GM13977 (cell line): Measurements from ENCODE around the gene TOR3A.

Experiments used
- DNase-seq: peaks from one replicate; pipeline ENCODE4 v3.0.0; 2012; ENCODE audit warnings: low spot score
- in situ Hi-C: fragments of 300-500 bp; cut with MboI; formaldehyde crosslinking; loops from one replicate; pipeline ENCODE4 v1.12.0; 2022; ENCODE audit warnings: low sequenced_read_pairs, low pct_unique_long_range_greater_than_20kb, mixed read lengths, inconsistent platforms; ENCODE audit not compliant: unreplicated experiment
- TF ChIP-seq, protein P1 (sequence below): IDR thresholded peaks from 2 replicates; pipeline ENCODE4 v1.5.1; 2012; ENCODE audit warnings: mild to moderate bottlenecking, control low read depth; ENCODE audit not compliant: insufficient read depth; ENCODE audit errors: extremely low read depth, missing control alignments

The TOR3A gene

DNA sequence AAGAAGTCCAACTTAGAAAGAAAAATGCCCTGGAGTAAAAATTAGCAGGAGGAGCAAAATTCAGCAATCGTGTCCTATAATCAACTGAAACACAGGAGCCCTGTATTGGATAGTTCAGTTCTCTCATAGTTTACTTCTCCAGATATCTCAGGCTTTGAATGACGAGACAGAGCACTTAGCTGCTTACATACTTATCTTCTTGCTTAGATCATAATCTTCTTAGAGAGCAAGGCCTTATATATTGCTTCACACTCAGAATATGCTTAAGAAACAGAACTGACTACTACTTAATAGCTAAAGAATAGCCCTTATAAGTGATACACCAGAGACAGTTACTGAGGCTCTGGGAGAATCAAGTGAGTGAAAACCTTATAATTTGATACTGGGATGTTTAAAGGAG lies 38.9 kb downstream of the TOR3A start:
- in situ Hi-C loops, result no loop called here
- no peak for DNase-seq
- TF ChIP-seq, protein P1, sequence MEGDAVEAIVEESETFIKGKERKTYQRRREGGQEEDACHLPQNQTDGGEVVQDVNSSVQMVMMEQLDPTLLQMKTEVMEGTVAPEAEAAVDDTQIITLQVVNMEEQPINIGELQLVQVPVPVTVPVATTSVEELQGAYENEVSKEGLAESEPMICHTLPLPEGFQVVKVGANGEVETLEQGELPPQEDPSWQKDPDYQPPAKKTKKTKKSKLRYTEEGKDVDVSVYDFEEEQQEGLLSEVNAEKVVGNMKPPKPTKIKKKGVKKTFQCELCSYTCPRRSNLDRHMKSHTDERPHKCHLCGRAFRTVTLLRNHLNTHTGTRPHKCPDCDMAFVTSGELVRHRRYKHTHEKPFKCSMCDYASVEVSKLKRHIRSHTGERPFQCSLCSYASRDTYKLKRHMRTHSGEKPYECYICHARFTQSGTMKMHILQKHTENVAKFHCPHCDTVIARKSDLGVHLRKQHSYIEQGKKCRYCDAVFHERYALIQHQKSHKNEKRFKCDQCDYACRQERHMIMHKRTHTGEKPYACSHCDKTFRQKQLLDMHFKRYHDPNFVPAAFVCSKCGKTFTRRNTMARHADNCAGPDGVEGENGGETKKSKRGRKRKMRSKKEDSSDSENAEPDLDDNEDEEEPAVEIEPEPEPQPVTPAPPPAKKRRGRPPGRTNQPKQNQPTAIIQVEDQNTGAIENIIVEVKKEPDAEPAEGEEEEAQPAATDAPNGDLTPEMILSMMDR, result no peak

DNA sequence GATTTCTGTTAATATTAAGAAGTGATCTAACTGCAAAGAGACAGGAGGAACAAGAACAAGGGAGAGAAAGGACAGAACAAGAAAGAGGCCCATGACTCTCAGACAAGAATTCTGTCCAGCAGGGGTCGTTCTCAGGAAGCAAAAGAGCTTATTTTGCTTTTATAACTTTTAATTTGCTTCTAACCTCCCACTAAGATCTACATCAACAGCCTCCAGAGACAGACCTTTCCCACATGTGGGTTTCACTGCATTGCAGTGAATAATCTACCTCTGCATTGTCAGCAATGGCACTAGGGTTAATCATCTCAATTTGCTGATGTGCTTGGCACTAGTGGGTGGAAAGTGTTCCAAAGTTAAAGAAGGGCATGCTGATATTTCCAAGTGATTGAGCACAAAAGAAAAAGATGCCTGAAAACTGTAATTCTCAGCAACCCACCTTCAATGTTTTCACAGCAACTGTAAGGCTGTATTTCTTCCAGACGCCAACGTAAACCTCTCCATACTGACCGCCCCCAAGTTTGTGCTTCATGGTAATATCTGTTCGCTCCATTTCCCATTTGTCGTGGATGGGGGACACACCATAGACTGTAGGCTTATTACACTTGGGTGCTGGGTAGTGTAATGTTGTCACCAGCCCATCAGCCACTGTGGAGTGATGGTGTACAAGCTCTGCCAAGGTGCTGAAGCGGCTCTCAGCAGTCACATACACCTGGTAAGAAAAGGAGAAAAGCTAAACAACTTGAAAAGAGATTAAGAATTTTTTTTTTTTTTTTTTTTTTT lies 39.5 kb downstream of the TOR3A start:
- TF ChIP-seq, protein P1, result peak; percentile 56
- in situ Hi-C loops, result no loop called here
- DNase-seq, result peak; percentile 54

DNA sequence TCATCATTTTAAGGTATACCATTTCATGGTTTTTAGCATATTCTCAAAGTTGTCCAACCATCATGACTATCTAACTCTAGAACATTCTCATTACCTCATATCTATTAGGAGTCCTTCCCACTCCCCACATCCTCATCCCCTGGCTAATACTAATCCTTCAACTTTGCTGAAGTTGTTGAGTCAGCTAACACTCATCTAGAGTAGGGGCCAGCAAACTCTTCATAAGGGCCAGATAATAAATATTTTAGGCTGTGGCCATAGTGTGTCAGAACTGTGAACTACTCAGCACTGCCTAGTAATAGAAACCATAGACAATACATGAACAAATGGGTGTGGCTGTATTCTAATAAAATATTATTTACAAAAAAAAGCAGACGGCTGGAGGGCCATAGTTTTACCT lies 43.0 kb downstream of the TOR3A start:
- TF ChIP-seq, protein P1, result no peak
- in situ Hi-C loops, result no loop called here
- DNase-seq, result no peak

DNA sequence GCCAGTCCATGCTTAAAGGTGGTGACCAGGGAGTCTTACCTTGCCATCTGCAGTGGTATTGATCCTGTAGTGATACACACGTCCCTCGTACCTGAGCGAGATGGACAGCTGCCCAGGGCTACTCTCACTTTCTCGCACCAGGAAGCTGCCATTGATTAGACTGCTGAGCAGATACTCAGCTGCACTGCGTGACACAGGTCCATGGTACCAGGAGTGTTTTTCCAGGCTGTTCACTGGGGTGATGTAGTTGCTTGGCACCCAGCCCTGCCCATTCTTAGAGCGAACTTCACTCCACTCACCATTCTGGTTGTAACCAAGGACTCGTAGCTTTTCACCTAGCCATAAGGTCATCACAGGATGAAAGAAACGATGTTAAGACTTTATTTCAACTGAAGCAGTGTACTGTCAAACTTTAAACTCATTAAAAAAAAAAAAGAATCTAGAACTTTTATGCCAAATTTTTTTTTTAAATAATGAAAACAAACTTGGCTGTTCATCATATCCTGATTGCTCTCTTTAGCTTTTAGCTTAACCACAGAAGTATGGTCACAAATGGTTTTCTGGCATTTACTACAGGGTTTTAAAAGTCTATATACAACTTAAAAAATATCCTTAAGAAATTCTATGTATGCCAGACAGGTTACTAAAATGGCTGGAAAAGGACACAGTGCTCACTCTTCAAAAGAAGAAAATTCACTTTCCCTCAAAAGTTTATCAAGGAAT lies 44.6 kb downstream of the TOR3A start:
- TF ChIP-seq, protein P1, result no peak
- in situ Hi-C loops, result no loop called here
- no peak for DNase-seq

DNA sequence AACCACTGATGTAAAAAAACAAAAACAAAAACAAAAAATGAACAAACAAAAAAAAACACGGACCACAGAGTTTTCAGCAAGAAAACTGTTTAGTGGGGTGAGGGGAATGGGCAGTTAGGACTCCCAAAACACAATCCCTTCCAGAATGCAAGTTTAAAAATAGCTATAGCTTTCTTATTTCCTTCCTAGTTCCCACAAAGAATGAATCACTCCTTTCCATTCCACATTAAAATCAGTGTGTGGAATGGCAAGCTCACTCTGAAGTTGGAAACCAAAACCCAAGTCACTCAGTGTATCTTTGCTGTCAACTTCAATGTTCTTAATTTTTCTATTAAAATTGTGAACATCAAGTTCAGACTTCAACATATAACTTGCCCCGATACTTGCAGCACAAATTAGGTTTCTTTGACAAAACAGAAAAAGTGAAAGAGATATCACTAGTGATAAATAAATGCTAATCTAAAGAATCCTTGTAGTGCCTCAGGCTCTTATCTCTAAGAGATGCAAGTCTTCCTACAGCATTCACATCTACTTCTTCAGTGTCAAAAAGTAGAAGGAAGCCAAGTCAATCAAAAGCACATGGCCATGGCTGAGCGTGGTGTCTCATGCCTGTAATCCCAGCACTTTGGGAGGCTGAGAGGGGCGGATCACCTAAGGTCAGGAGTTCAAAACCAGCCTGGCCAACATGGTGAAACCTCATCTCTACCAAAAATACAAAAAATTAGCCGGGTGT lies 45.5 kb downstream of the TOR3A start:
- DNase-seq, result no peak
- in situ Hi-C loops, result no loop called here
- TF ChIP-seq, protein P1, result no peak

DNA sequence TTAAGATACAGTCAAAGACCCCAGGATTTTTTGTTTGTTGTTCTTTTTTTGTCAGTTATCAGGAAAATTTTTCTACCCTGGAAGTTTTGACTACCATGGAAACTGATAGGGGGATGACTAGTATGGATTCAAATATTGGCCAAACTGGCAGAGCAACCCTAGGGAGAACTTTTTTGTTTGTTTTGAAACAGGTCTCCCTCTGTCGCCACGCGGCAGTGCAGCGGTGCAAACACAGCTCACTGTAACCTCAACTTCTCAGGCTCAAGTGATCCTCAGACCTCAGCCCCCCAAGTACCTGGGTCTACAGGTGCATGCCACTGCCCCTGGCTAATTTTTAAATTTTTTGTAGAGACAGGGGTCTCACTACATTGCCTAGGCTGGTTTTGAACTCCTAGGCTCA lies 46.6 kb downstream of the TOR3A start:
- TF ChIP-seq, protein P1, result no peak
- no peak for DNase-seq
- in situ Hi-C loops, result no loop called here
